IPS-15b (cell line): ENCODE data around the gene ANKH.

Experiments
- H3K27me3 ChIP-seq: one replicate; pipeline ENCODE4 v1.6.1; 2013; ENCODE audit warnings: low read length; ENCODE audit not compliant: control insufficient read depth, insufficient read depth
- H3K36me3 ChIP-seq: one replicate; pipeline ENCODE4 v1.6.1; 2013; ENCODE audit warnings: low read length; ENCODE audit not compliant: control insufficient read depth, insufficient read depth
- H3K4me1 ChIP-seq: one replicate; pipeline ENCODE4 v1.6.1; 2013; ENCODE audit warnings: mild to moderate bottlenecking, low read length; ENCODE audit not compliant: control insufficient read depth, insufficient read depth
- H3K4me3 ChIP-seq: one replicate; pipeline ENCODE4 v1.5.1; 2013; ENCODE audit warnings: low read depth, low read length
- H3K9ac ChIP-seq: one replicate; pipeline ENCODE4 v1.6.1; 2013; ENCODE audit warnings: low read depth, mild to moderate bottlenecking, low read length
- H3K9me3 ChIP-seq: one replicate; pipeline ENCODE4 v1.6.1; 2013; ENCODE audit warnings: mild to moderate bottlenecking, low read length; ENCODE audit not compliant: control insufficient read depth, insufficient read depth

Gene ANKH

DNA sequence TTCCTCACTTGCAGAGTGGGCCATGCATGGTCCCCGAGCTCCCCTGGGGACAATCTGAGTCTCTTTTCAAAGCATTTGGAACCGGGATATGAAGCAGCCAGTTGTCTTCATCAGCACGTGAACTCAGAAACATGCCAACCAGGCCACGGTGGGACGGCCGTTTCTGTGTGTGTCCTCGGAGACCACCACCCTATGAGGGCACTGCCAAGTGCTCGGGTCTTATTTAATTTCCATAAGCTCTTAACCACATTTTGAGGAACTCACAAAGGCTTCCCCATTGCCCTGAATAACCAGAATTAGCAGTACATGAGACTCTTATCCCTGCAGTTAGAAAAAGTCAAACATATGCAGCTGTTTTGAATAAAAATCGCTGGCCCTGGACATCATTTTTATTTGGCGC lies 146.9 kb downstream of the ANKH start:
- H3K9me3 ChIP-seq, result no peaks in the 10 kb centered on the region
- H3K4me1 ChIP-seq, result peaks cover 14% of the 10 kb centered on the region
- no peaks in the 10 kb centered on the region for H3K27me3 ChIP-seq
- no peak overlapping the region for H3K4me3 ChIP-seq
- H3K36me3 ChIP-seq, result no peaks in the 10 kb centered on the region
- no peak overlapping the region for H3K9ac ChIP-seq

DNA sequence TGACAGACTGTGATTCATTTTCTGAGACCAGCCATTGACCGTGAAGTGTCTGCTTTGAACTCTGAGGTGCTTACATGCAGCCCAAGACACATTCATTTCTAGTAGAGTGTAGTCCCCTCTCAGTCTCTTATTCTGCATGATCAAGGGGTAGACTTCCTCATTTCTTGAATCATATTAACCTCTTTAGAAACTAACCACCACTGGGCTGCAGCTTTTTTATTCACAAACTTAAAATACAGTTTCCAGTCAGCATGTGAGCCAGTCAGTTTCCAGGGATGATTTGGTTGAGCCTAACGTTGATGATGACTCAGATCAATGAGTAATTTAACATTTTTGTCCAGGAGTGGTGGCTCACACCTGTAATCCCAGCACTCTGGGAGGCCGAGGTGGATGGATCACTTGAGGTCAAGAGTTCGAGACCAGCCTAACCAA lies 147.9 kb downstream of the ANKH start:
- Histone ChIP-seq H3K9ac (no peak overlapping the region), H3K4me1 (peaks cover 11% of the 10 kb centered on the region), H3K27me3 (no peaks in the 10 kb centered on the region), H3K9me3 (no peaks in the 10 kb centered on the region), H3K4me3 (no peak overlapping the region), H3K36me3 (no peaks in the 10 kb centered on the region)

DNA sequence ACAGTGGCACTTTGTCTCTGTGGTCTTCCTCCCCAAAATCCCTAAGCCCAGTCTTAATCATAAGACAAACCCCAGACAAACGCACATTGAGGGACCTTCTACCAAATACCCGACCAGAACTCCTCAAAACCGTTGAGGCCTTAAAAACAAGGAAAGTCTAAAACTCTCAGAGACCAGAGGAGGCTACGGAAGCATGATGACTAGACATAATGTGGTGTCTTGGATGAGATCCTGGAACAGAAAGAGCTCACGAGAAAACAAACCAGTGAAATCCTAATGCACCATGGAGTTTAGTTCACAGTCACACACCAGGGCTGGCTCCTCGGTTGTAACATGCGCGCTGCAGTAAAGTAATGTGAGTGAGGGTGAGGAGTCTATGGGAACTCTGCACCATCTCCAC lies 148.7 kb downstream of the ANKH start:
- Histone ChIP-seq H3K36me3 (no peaks in the 10 kb centered on the region), H3K9me3 (no peaks in the 10 kb centered on the region), H3K4me3 (no peak overlapping the region), H3K9ac (no peak overlapping the region), H3K4me1 (peaks cover 6% of the 10 kb centered on the region), H3K27me3 (no peaks in the 10 kb centered on the region)

DNA sequence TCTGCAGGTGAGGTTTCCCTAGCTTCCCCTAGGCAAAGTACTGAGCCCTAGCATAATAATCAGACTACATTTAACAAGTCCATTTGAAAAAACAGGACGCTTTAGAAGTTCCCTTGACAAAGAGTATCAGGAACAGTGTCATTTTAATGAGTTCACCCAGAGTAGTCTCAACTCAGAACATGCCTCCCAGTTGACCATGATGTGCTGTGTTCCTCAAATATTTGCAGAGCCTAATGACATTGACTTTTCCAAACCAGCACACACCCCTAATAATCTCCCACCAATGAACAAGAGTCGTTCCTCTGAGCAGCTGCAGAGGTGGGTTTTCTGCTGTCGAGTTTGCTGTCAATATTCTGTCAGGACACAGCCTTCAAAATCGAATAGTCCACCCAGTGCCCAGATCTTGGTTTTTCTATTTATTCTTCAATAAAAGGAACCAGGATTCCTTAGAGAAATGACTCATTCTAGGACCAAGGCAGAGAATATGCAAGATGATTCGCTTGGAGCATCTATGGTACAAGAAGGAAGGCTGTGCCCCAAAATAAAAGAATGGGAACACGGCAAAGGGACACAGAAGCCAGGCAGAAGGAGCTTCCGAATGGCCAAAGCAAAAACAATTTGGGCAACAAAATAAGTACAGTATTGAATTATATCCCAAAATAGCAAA lies 149.5 kb downstream of the ANKH start:
- H3K9me3 ChIP-seq, result no peaks in the 10 kb centered on the region
- H3K4me1 ChIP-seq, result no peaks in the 10 kb centered on the region
- H3K27me3 ChIP-seq, result no peaks in the 10 kb centered on the region
- no peak overlapping the region for H3K9ac ChIP-seq
- no peaks in the 10 kb centered on the region for H3K36me3 ChIP-seq
- no peak overlapping the region for H3K4me3 ChIP-seq

DNA sequence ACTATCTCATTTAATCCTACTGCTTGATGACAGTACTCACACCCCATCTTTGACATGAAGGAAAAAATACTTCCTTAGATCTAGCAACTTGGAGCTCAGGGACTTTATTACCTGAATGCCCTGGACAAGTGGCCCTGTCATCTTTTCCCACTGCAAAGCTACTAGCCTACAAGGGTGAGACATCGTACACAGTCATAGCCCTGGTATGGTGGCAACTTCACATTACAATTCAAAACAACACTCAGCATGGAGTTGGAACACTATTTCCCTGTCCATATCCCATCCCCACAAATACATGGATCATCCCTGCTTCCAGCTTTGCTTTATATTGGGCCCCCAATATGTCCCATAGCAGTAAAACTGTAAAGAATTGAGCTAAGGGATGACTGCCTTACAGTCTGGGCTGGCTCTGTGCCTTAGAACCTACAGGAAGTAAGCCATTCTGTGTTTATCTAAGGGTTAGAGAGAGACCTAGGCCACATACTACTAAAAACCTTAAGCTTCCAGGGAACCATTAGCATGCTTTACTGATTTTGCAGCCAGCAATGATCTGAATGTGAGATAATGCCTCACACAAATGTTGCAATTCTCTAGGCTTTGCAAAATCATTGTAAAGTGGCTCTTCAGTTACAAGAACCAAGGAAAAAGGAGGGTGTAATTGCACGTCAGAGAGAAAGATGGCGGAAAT lies 151.2 kb downstream of the ANKH start:
- no peaks in the 10 kb centered on the region for H3K4me1 ChIP-seq
- no peak overlapping the region for H3K4me3 ChIP-seq
- no peaks in the 10 kb centered on the region for H3K36me3 ChIP-seq

DNA sequence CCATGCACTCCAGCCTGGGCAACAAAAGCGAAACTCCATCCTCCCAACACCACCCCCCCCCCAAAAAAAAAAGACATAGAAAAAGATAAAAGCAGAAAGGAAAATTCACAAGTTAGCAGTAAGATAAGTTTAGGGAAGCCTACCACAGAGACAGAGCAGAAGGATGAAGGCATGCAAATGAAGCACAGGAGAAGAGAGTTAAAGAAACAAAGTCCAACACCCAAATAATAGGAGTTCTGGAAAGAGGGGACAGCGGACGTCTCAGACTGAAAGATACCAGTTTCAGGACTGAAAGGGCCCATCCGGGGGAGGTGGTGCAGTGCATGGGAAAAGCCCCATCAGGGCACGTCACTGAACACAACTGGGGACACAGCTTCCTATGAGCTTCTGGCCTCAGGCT lies 152.8 kb downstream of the ANKH start:
- H3K4me1 ChIP-seq, result no peaks in the 10 kb centered on the region
- no peak overlapping the region for H3K9ac ChIP-seq
- no peaks in the 10 kb centered on the region for H3K9me3 ChIP-seq
- no peaks in the 10 kb centered on the region for H3K27me3 ChIP-seq
- H3K4me3 ChIP-seq, result no peak overlapping the region
- H3K36me3 ChIP-seq, result peaks cover 5% of the 10 kb centered on the region

More for the DNA sequence above, 151.2 kb downstream of the ANKH start:
- Histone ChIP-seq H3K9me3 (no peaks in the 10 kb centered on the region), H3K9ac (no peak overlapping the region), H3K27me3 (no peaks in the 10 kb centered on the region)

DNA sequence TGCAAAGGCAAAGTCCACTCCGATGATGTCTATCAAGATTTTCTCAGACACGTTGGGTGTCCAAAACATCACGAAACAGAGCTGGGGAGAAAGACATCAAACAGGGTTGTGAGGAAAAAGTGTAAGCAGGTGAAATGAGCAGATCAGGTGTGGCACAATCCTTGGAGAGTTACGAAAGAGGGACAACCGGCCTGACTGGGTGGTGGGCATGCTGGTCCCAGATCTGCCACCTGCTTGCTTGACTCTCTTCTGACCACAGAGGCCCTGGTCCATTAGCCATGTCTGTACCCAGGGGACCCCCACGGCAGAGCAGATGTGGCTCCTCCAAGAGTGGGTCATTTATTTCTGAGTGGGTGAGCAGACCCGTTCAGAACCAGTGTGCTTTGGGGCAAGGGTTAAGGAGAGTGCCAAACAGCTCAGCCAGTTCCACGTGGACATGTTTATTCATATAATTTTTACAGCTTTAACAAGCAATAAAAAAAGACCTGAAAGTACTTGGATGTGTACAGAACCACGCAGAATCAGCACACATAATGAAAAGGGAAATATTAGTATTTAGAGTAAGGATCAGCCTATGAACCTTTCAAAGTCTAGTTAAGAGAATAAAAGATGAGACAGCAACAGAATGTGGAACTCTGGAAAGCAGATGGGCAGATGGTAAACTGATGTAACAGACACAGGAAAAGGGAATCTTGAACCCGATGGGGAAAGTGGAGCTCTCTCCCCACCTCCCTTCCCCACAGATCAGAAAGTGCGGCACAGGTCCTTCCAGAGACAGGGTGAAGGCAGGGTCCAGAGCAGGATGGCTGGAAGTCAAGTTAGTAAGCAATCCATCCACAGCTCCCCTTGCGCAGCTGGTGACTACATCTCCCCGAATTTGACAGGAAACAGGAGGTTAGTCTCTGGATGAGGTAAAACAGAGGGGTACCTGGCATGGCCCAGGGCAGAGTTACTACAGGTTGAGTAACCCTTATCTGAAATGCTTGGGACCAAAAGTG lies 154.5 kb downstream of the ANKH start:
- H3K36me3 ChIP-seq, result peaks cover 18% of the 10 kb centered on the region
- H3K27me3 ChIP-seq, result no peaks in the 10 kb centered on the region
- no peaks in the 10 kb centered on the region for H3K9me3 ChIP-seq
- H3K9ac ChIP-seq, result no peak overlapping the region
- no peaks in the 10 kb centered on the region for H3K4me1 ChIP-seq
- H3K4me3 ChIP-seq, result no peak overlapping the region

DNA sequence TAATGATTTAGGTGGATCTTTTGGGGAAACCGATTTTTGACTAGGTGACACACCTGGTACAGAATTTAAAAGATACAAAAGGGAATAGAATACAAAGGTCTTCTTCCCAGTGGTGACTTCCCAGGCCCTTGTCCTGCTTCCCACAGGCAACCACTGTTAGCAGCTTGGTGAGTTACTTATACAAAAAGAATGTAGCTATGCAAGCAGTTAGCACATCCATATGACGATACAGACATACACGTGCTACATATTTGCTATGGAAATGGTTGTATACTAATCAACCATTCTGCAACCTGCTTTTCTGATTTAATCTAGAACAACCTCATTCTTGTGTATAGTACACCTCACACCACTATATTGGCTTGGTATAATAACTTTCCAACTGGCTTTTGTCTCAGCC lies 156.1 kb downstream of the ANKH start:
- H3K9ac ChIP-seq, result no peak overlapping the region
- no peaks in the 10 kb centered on the region for H3K27me3 ChIP-seq
- no peaks in the 10 kb centered on the region for H3K4me1 ChIP-seq
- no peaks in the 10 kb centered on the region for H3K9me3 ChIP-seq
- H3K4me3 ChIP-seq, result no peak overlapping the region
- peaks cover 30% of the 10 kb centered on the region for H3K36me3 ChIP-seq

DNA sequence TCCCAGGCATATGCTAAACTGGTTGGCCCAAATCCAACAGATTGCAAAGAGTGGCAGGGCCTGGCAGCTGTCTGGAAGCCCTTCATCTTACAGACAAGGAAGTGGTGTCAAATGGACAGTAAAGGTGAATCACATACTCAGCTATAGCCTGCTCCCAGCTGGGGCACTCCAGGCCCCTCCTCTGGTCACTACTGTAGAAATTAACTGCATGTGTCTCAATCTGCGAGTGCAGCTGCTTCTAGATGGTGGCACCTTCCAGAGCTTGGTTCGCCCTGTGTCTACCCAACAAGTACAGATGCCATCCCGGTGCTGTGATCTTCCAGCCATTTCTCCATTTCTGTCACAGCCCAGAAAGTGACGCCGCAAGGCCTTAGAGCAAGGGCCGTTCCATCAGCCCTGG lies 156.9 kb downstream of the ANKH start:
- no peaks in the 10 kb centered on the region for H3K27me3 ChIP-seq
- peaks cover 30% of the 10 kb centered on the region for H3K36me3 ChIP-seq
- H3K4me1 ChIP-seq, result no peaks in the 10 kb centered on the region
- H3K9ac ChIP-seq, result no peak overlapping the region
- no peak overlapping the region for H3K4me3 ChIP-seq
- no peaks in the 10 kb centered on the region for H3K9me3 ChIP-seq

DNA sequence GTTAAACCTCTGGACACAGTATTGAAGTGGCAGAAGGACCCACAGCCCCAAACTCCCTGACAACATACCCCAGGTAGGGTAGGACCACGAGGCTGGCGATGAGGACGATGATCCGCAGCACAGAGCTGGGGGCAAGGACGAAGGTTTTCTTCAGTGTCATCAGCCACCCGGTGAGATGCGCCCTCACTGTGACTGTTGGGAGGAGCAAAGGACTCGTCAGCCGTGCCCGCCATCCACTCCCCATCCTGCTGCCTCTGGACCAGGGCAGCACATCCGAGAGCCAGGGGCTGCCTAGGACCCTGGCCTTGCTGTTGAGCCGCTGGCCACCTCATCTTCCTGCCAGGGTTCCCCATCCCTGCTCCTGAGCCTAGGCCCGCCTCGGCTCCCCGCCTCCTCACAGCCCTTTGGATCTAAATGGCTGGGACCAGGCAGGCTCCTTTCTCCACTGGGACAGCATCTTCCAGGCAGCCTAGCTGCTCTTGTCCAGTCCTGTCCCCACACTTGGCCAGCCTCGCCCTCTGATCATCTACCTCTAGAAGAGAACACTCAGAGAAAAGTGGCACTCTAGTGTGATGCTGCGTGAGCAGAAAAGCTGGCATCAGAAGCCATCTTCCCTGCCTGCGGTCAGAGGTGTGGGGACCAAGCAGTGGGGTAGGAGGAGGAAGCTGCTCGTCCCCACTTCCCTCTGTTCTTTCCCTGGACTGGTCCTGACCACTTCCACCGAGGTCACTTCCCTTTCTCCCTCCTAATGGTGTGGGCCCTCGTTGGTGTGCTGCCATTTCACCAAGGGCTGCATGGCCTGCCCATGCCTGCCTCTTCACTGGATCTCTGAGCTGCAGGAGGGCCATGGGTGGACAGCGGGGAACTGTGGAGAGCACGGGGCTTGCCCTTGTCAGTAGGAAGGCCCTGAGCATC lies 157.8 kb downstream of the ANKH start:
- Histone ChIP-seq H3K4me3 (no peak overlapping the region), H3K9me3 (no peaks in the 10 kb centered on the region), H3K36me3 (peaks cover 30% of the 10 kb centered on the region), H3K27me3 (no peaks in the 10 kb centered on the region), H3K4me1 (no peaks in the 10 kb centered on the region), H3K9ac (no peak overlapping the region)

DNA sequence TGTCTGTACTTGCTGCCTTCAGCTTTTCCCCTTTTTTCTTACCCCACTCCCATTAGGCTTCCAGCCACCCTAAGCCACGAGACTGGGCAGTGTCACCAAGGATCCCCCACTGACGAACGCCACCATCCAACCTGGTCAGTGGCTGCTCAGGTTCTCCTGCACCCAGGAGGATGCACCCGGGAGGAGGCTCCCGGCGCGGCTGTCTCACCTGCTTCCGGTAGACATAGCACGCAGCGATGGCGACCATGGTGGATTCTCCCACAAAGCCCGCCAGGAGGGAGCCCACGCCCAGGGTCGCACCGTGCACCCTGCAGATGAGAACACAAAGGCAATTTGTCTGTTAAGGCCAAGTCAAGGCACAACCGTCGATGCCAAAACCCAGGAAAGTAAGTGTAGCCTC lies 158.9 kb downstream of the ANKH start:
- H3K4me1 ChIP-seq, result no peaks in the 10 kb centered on the region
- H3K9ac ChIP-seq, result no peak overlapping the region
- H3K9me3 ChIP-seq, result no peaks in the 10 kb centered on the region
- H3K27me3 ChIP-seq, result no peaks in the 10 kb centered on the region
- peaks cover 30% of the 10 kb centered on the region for H3K36me3 ChIP-seq
- no peak overlapping the region for H3K4me3 ChIP-seq
